Testis (tissue), 2 donors: ENCODE data around the gene PLCD3.

ENCODE experiments used
- POLR2A ChIP-seq: fragments of 450-650 bp; IDR thresholded peaks from one replicate; pipeline ENCODE4 v1.6.1; 2017; ENCODE audit warnings: antibody characterized with exemption, mild to moderate bottlenecking, moderate library complexity
- TF ChIP-seq, protein P1 (sequence below), 3 experiments: fragments of 450-650 bp in 2 of 3; fragments of 200-600 bp in 1 of 3; sonication (generic) in 1 of 3; IDR thresholded peaks; one replicate each; pipeline ENCODE4 v1.5.1; 2016 to 2019; ENCODE audit warnings: antibody characterized with exemption in 3 of 3, mild to moderate bottlenecking in 2 of 3, moderate library complexity in 1 of 3

DNA sequence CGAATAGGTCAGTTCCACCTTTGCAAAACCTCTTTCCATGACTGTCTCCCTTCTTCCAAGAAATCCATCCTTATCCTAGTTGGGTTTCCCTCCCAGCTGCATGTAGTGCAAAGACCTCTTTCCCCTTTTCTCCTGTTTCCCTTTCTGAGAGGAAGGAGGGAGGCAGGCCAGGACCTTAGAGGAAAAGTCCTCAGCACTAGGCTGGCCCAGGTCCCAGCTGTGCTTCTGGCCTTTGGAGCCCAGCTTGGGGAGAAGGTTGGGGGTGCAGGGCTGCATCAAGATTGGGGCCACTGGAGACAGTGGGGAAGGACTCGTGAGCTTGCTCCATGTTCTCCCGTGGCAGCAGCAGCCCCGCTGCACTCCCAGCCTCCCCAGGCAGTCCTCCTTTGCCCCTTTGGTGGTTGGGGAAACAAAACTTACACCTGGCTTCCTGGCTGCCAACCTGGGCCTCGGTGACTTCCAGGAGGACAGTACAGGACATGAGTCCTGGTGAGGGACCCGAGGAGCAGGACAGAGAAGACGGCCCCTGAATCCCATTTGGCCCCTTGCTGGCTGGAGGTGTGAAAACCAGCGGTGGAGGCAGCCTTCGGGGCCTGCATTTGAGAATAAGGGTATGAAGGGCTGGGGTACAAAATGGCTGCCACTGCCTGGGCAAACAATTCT is 29.8 kb upstream of the PLCD3 start:
- TF ChIP-seq, protein P1, sequence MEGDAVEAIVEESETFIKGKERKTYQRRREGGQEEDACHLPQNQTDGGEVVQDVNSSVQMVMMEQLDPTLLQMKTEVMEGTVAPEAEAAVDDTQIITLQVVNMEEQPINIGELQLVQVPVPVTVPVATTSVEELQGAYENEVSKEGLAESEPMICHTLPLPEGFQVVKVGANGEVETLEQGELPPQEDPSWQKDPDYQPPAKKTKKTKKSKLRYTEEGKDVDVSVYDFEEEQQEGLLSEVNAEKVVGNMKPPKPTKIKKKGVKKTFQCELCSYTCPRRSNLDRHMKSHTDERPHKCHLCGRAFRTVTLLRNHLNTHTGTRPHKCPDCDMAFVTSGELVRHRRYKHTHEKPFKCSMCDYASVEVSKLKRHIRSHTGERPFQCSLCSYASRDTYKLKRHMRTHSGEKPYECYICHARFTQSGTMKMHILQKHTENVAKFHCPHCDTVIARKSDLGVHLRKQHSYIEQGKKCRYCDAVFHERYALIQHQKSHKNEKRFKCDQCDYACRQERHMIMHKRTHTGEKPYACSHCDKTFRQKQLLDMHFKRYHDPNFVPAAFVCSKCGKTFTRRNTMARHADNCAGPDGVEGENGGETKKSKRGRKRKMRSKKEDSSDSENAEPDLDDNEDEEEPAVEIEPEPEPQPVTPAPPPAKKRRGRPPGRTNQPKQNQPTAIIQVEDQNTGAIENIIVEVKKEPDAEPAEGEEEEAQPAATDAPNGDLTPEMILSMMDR (IDR thresholded peaks at IDR 0.05): no peak
- no peak for TF ChIP-seq POLR2A
